Activated T-helper 1 cell treated with anti-CD3 and anti-CD28 coated beads, Interleukin-2, amount 50 U/mL, for 16 hours (primary cell): ENCODE measurements around the gene WDR20.

Source experiments
- DNase-seq, 2 donors: peaks; one replicate each; pipeline ENCODE4 v3.0.0-alpha.2; 2020; ENCODE audit warnings: low read depth in 1 of 2, low spot score in 1 of 2

Gene WDR20

DNA sequence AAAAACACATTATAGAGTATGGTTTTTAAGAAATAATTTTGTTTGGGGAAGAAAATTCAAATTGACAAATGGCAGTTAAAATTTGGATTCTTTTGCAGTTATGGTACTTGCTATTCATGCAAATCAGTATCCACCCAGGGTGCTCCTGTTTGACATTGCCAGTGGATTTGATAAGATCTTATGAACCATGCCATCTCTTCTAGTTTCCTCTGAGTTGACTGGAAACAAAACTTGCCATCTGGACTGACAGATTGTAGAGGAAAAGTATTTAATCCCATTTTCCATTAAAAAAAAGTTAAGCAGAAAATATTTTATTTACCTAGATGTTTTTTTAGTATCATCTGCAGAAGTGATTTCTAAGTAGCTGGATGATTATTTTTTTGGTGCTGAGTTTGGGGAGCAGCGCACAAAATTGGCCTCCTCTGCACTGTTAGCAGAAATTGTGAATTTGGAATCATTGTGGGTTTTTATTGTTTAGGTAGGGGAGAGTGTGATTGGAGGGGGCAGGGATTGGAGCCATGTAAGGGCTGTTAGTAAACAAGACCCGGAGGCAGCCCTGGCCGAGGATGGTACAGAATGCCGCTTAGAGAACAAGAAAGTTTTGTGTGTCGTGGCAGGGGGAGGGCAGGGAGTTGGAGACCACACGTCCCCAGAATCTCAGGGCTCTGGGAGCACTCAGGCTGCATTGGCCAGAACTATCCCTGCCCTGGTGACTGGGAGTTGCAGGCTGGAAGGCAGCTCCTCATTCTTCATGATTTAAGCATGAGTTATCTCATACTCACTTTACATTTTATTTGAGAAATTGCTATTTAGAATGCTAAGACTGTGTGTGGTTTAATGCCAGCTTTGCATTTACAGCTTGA, 56.6 kb downstream of the WDR20 start:
- DNase-seq: no peak

DNA sequence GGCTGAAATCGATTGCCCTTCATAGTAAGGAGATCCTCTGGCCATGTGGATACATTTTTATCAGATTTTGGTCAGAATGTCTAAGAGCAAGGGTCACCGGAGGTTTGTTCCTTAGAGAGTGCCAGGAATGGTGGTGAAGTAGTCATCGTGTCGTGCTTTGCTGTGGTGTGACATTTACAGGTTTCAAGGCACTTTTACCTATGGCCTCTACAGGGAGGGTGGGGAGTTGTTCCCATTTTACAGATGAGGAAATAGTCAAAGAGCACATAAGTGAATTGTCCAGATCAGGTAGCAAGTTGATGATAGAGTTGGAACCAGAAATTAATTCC, 57.2 kb downstream of the WDR20 start:
- DNase-seq: no peak

DNA sequence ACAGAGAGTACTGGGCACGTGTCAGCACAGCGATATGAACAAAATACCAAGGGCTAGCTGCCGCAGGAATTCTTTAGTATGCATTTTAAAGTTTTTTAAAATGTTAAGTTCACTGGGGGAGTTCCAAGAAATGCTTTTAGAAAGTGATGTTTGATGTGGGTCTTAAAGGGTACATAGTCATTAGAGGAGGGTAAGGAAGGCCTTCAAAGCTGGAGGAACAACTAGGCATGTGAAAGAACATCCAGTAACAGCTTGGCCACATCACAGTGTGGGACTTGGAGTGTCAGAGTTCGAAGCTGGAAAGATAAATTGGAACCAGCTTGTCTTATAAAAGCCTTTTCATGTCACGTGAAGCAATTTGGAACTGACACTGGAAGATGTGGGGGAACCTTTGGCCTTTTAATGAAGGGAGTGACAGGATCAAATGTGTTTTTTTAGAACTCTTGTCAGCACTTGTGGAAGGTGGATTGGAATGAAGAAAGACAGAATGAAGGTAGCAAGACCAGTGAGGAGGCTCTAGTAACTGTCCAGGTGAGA, 57.7 kb downstream of the WDR20 start:
- no peak for DNase-seq

DNA sequence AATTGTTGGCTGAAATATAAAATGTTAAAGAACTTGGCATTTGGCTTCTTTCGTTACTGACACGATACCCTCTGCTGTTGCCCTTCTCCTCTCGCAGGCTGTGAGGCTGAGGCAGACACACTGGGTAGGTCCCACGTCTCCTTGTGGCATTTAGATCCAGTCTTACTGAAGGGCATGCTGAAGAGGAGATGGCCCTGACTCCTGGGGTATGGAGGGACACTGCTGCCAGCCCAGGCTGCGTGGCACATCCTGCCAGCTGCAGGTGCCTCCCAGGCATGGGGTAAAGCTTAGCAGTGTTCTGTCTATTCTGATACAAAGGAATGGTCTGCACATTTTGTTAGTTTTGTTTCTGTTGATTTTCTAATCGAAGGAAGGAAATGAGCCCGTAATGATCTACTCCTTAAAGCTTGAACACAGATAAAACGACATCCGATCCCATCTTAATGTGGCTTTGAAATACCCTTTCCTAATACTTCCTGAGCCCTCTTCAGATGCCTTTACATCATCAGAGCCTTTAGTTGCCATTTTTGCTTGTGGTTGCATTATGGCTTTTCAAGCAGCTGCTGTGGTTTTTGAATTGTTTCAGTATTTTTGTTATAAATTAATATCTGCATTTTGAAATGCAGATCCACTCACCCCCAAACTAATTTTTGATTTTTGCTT, 61.1 kb downstream of the WDR20 start:
- DNase-seq: no peak

DNA sequence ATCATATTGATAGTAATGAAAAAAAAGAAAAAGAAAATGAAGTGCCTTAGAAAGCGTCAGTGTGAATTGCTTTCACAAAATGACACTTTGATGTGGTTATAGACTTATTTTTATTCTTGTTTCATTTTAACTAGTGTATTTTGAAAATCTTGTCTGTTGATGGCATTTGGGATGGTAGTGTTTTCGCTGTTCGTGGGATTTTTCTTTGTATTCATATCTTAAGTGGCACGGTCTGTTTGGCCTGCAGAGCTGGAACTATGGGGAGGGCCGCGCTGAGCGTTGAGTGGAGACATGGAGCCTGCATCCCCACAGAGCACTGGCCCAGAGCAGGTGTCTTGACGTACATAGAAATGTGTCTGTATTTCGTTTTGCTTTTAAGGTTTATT, 61.6 kb downstream of the WDR20 start:
- DNase-seq: no peak

DNA sequence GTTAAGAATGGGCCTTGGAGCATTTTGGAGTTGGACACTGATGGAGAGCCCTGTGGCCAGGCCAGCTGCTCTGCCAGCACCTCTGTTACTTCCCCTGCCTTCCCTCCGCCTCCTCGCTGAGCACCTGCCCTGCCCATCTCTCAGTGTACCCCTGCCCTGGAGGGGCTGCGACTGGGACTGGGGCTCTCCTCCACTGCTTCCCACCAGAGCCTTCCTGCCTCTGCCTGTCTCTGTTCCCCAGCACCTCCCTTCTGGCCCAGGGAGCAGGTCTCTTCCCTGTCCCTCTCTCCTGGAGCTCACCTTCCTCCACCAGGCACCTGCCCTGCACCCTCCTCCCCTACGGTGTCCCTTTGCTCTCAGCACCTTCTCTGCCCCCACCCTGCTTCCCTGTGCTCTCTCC, 62.1 kb downstream of the WDR20 start:
- no peak for DNase-seq

DNA sequence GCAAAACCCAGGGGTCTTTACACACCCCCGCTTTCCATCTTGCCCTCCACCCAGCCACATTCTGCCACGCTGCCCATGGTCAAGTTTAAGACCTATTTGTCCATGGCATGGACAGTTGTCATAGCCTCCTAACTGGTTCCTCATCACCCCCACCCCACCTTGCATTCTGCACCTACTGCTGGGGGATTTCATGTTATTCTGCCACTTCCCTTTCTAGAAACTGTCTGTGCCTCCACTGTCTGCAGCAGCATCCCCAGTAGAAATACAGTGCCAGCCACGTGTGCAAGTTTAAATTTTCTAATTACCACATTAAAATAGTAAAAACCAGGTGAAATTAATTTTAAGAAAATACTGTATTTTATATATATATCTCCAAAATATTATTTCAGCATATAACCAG, 63.2 kb downstream of the WDR20 start:
- no peak for DNase-seq

DNA sequence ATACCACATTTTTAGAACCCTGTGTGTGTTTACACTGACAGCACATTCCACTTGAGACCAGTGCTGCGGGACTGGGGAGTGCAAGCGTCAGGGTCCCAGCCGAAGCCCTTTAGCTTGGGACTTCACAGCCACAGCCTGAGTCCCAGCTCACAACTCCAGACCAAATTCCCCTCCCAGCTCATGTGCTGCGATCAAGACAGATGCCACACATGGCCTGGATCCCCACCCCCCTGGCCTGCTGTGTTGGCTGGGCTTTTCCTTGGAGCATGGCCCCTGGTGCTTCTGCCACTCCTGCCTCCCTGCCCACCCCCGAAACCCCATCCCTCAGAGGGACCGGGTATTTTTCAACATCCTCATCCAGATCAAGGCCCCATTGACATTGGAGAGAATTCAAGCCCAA, 63.7 kb downstream of the WDR20 start:
- no peak for DNase-seq

DNA sequence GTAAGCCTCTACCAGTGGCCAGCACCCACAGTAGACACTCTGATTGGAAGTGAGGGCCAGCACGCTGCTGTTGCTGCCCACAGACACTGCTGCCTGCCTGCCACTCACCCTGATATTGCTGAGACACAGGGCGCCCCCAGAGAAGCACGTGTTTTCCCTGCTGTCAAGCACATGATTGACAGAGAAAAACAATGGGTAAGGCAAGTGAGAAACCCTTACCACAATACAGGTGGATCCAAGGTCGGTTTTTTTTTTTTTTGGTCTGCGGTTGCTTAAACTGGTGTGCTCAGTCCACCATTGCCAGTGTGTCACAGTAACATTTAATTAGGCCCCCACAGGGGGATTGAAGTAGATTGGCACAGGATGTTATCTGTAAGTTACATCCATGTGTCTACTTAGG, 65.9 kb downstream of the WDR20 start:
- DNase-seq: no peak

DNA sequence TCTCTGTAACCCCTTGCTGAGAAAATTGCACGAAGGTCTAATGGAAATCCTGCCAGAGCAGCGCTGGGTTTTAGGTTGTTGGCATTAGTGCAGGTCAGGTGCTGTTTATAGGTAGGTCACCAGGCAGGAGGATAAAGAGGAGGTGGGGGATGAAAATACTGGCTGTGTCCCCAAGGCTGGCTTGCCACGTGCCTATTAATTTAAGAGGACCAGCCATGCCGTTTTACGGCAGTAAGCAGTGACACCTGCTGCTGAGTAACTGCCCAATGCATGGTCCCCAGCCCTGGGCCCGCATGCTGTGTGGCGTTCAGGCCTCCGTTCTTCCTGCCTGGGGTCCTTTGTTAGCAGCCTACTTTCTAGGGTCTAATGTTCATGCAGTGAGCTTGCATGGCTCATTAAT, 67.2 kb downstream of the WDR20 start:
- no peak for DNase-seq

DNA sequence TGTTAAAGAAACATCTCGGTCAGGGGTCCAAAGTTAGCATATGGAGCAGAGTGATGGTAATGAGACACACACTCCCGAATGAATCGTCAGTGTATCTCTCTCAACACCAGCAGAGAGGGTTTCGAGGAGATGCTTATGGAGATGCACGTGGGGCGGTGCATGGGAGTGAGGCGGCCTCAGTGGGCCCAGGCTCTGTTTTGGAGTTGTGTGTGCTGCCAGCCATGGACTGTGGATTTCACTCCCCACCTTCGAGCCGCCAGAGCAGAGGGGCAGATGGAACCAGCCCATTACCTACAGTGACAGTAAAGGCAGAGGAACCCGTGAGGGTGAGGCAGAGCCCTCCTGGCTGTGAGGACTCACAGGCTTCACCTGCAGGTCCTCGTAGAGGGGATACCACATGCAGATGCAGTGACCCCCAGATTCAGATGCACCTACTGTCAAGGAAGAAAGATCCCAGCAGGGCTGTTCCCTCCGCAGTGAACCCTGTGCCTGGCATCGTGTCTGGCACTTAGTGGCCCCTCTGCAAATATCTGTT, 68.2 kb downstream of the WDR20 start:
- DNase-seq: no peak

DNA sequence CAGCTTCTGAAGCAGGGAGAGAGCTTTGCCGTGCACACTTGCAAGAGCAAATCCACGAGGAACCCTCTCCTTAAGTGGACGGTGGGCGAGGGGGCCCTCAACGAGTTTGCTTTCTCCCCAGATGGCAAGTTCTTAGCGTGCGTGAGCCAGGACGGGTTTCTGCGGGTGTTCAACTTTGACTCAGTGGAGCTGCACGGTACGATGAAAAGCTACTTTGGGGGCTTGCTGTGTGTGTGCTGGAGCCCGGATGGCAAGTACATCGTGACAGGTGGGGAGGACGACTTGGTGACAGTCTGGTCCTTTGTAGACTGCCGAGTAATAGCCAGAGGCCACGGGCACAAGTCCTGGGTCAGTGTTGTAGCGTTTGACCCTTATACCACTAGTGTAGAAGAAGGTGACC, 69.0 kb downstream of the WDR20 start:
- DNase-seq: no peak

DNA sequence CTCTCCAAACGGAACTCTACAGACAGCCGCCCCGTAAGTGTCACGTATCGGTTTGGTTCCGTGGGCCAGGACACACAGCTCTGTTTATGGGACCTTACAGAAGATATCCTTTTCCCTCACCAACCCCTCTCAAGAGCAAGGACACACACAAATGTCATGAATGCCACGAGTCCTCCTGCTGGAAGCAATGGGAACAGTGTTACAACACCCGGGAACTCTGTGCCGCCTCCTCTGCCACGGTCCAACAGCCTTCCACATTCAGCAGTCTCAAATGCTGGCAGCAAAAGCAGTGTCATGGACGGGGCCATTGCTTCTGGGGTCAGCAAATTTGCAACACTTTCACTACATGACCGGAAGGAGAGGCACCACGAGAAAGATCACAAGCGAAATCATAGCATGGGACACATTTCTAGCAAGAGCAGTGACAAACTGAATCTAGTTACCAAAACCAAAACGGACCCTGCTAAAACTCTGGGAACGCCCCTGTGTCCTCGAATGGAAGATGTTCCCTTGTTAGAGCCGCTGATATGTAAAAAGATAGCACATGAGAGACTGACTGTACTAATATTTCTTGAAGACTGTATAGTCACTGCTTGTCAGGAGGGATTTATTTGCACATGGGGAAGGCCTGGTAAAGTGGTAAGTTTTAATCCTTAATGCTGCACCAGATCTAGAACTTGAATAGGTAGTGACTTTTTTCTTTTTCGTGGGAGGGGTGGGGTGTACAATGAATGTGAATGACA, 69.7 kb downstream of the WDR20 start:
- no peak for DNase-seq

DNA sequence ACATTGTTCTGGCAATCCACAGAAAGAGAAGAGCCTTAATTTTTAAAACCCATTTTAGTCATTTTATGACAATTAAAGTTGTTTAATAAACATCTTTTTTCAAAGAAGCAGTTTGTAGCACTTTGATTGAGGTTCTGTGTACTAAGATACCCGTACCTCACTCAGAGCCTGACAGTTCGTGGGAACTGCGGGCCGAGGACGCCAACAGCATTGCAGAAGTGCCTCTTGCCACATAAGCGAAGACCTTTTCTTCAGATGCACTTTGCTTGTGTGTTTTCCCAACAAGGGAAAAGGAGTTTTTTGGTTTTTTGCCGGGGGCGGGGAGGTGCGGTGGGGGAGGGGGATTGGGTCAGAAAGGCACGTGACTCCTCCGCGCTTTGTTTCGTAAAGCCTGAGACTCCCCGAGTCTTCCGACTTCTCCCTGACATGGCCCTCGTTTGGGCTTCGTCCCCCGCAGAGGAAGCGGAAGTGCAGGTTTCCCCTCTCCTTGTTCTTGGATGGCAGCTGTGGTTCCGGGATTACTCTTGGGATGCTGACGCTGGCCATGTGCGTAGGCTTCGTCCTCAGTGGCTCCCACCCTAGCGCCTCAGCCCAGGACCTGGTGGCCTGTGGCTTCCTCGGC, 70.8 kb downstream of the WDR20 start:
- DNase-seq: no peak

DNA sequence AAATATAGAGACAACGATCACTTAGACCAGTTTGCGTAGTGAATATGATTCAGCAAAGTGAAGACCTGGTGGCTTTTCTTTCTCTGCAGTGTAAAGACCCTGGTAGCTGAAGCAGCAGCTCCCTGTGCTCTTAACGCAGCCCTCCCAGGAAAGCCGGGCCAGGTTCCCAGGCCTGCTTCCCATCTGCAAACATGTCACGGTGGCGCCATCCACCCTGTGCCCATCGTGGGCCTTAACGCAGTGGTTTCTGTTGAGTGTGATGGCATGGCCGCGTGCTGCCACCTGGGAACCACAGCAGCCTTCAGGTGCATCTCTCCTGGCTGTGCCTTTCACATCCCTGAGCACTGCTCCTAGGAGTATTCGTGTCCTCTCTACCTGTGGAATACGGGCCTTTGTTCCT, 71.5 kb downstream of the WDR20 start:
- DNase-seq: no peak

DNA sequence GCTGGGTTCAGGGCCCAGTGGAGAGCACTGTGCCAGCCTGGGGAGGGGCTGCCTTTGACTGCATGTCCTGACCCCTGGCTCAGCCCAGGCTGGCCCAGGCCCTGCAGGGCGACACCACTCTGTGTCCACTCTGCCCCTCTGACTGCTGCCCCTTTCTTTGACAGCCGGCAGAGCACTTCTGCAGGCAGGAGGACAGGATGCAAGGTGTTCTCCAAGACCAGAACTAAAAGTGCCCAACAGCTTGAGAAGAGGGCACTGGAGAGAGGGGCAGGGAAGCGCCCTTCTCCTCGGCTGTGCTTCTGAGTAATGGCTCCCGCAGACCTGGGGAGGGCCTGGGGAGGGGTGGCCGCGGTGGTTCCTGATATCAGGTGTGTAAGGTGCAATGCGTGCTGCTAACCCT, 72.7 kb downstream of the WDR20 start:
- no peak for DNase-seq

DNA sequence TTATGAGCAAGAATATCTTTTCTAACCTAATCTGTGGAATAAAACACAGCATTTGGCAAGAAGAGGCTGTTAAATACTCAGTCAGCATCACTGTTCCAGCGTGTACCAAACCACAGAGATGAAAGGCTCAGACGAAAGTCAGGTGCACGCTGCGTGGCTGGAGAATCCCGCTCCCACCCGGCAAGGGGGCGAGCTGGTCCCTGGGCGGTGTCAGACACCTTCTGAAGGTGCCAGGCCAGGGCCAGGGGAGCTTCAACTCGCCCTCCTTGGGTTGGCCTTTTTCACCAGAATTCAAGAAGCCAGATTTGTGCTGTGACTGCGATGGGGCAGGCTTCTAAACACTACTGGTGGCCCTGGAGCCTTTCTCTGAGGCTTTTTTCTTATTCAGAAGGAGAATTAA, 73.1 kb downstream of the WDR20 start:
- no peak for DNase-seq

DNA sequence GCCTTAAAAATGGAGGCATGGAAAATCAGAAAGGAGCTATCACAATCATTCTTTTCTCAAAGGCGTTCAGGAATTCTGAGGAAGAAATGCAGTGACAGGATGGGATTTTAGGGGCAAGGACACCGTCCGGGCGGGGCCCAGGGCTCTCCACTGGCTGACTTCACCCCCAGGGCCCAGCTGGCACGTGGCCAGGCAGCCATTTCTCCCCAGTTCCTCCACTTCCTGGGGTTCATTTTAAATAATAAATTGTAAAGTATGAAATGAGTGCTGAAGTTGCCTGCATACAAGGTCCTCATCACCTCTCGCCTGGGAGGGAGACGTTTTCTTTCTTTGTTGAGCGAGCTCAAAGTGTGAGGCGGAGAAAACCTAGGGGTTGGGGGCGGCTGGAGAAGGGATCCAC, 73.8 kb downstream of the WDR20 start:
- no peak for DNase-seq

DNA sequence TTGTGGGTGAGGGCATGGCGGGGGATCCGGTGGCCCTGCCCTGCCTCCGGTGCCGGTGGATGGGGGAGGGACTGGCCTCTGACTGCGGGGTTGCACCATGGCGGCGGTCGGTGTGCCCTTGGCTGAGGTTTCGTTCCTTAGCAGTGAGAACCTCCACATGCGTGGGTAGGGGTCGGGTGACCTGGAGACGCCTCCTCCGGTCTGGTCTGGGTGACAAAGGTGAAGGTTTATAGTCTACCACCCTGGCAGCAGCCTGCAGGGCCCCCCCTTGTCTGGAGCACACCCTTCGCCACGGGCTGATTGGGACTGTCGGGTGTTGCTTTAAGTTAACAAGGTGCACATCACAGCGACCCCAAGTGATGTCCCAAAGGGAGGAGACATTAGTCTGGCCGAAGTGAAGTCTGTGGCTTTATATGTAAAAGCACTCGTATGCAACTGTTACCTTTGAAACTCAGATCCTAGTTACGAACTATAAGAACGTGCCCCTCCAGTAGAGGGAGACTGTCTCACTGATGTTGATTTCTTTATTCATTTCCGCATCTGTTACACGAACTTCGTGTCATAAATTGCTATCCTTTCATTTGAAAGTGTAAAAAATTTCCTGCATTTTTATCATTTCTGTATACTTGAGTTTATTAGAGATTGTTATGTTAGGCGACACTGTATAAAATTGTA, 74.4 kb downstream of the WDR20 start:
- no peak for DNase-seq

DNA sequence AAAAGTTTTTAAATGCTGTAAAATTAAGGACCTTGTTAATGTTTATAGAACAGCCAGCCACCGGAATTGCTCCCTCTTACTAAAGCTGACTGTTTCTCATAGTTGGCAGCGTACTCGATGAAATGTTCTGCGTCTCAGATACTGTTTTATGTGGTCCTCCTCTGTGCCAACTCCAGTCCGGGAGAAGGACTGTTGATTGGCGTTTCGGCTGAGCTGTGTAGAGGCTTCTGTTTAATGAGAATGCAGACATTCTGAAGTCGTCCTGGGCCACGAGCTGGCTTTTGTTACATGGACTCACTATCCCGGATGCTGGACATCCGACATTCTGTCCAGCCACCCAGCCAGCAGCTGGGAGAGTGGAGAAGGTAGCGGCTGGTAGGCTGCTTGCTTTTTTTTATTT, 75.4 kb downstream of the WDR20 start:
- DNase-seq: no peak
